Body of pancreas (tissue), 4 donors: ENCODE measurements around the gene TGM3. TPM values are rescaled to one million over a fixed set of nuclear protein-coding genes. Genes with fewer than 3 reads are reported as not detected.

Source experiments
- ATAC-seq: fragments of 150-250 bp; one replicate; pipeline ENCODE4 v1.9.1; 2016
- DNase-seq, 4 donors: peaks; one replicate each; pipeline ENCODE4 v3.0.0-alpha.2; 2019
- H3K27ac ChIP-seq, 4 donors: fragments of 200-600 bp; sonication (generic); 1 replicate in 3 of 4; 2 replicates in 1 of 4; pipeline versions ENCODE4 v1.5.1 to v1.6.1; 2016 to 2019; ENCODE audit warnings: mild to moderate bottlenecking in 1 of 4, mixed read lengths in 1 of 4, moderate library complexity in 1 of 4
- H3K27me3 ChIP-seq, 2 donors: fragments of 200-600 bp; sonication (generic); one replicate each; pipeline ENCODE4 v1.6.0; 2016; ENCODE audit warnings: mild to moderate bottlenecking in 1 of 2
- H3K36me3 ChIP-seq, 2 donors: fragments of 200-600 bp; sonication (generic); replicated peaks in 1 of 2; 2 replicates each; pipeline ENCODE4 v1.5.1; 2016; ENCODE audit warnings: low read depth in 2 of 2; ENCODE audit not compliant: insufficient read depth in 1 of 2
- H3K4me1 ChIP-seq: fragments of 200-600 bp; sonication (generic); one replicate; pipeline ENCODE4 v1.6.0; 2016
- H3K4me3 ChIP-seq, 2 donors: fragments of 200-600 bp; sonication (generic); 1 replicate in 1 of 2; 2 replicates in 1 of 2; pipeline ENCODE4 v1.5.1; 2016 to 2019
- H3K9me3 ChIP-seq, 3 donors: fragments of 200-600 bp; sonication (generic); 1 replicate in 2 of 3; 2 replicates in 1 of 3; pipeline ENCODE4 v1.5.1; 2016
- CTCF ChIP-seq, 7 experiments: fragments of 450-650 bp in 4 of 7; fragments of 200-600 bp in 3 of 7; sonication (generic) in 3 of 7; IDR thresholded peaks; one replicate each; pipeline ENCODE4 v1.5.1; 2016 to 2019; ENCODE audit warnings: antibody characterized with exemption in 7 of 7
- POLR2A ChIP-seq, 3 donors: fragments of 450-650 bp; IDR thresholded peaks; one replicate each; pipeline ENCODE4 v1.6.1; 2016; ENCODE audit warnings: antibody characterized with exemption in 3 of 3, mild to moderate bottlenecking in 2 of 3
- WGBS, 2 donors: methylation state at CpG; one replicate each; pipeline ENCODE4 v1.1.5; 2017; 5-methylcytosine and 5-hydroxymethylcytosine counted together
- intact Hi-C: fragments of 100-400 bp; cut with DNase I; formaldehyde crosslinking; loops from one replicate; pipeline ENCODE4 v1.15.1; 2023
- total RNA-seq, 2 donors: library from RNA; depleted of rRNA; stranded (reverse); fragments of >200 nt; gene quantifications; one replicate each; pipeline ENCODE4 v1.1.0, GENCODE V29; 2016

The TGM3 gene
- total RNA-seq, 2 donors from 2014 or later: 0.26 TPM; not detected in 1

GRCh38 chr20:2314759-2315439 is 19.1 kb downstream of the TGM3 start:
- H3K36me3 ChIP-seq: no peaks in the 10 kb centered on the region
- H3K27ac ChIP-seq: no peak overlapping the region
- no peaks in the 10 kb centered on the region for H3K4me1 ChIP-seq
- 72 to 79% methylated on average over 5 to 8 of the region's 8 CpGs for WGBS, 2 donors
- ATAC-seq (no peak), DNase-seq (peak in 2 of 4 donors; percentile 17 to 39)
- intact Hi-C loops: no loop called here
- no peaks in the 10 kb centered on the region for H3K9me3 ChIP-seq
- H3K27me3 ChIP-seq: no peaks in the 10 kb centered on the region
- TF ChIP-seq CTCF (IDR thresholded peaks at IDR 0.05): no peak
- no peak for TF ChIP-seq POLR2A (IDR thresholded peaks at IDR 0.05)
- no peak overlapping the region for H3K4me3 ChIP-seq

GRCh38 chr20:2315440-2315778 is 19.6 kb downstream of the TGM3 start:
- ATAC-seq (no peak), DNase-seq (no peak)
- H3K4me1 ChIP-seq: no peaks in the 10 kb centered on the region
- TF ChIP-seq CTCF (IDR thresholded peaks at IDR 0.05) (no peak), POLR2A (IDR thresholded peaks at IDR 0.05) (no peak)
- H3K4me3 ChIP-seq: no peak overlapping the region
- 44 to 65% methylated on average over 1 of the region's 1 CpG for WGBS, 2 donors
- no peak overlapping the region for H3K27ac ChIP-seq
- intact Hi-C loops: no loop called here
- H3K27me3 ChIP-seq: no peaks in the 10 kb centered on the region
- H3K9me3 ChIP-seq: no peaks in the 10 kb centered on the region
- H3K36me3 ChIP-seq: no peaks in the 10 kb centered on the region

GRCh38 chr20:2316847-2317495 is 21.2 kb downstream of the TGM3 start:
- no peak for ATAC-seq
- H3K4me3 ChIP-seq: no peak overlapping the region
- no peaks in the 10 kb centered on the region for H3K36me3 ChIP-seq
- no peaks in the 10 kb centered on the region for H3K4me1 ChIP-seq
- H3K27ac ChIP-seq: no peak overlapping the region
- no peak for DNase-seq
- intact Hi-C loops: no loop called here
- H3K9me3 ChIP-seq: no peaks in the 10 kb centered on the region
- 57 to 63% methylated on average over 12 to 14 of the region's 14 CpGs for WGBS, 2 donors
- TF ChIP-seq POLR2A (IDR thresholded peaks at IDR 0.05): no peak
- TF ChIP-seq CTCF (IDR thresholded peaks at IDR 0.05): no peak
- no peaks in the 10 kb centered on the region for H3K27me3 ChIP-seq

GRCh38 chr20:2320813-2321658 is 25.2 kb downstream of the TGM3 start:
- intact Hi-C loops: no loop called here
- WGBS, 2 donors: 47 to 53% methylated on average over 6 of the region's 6 CpGs
- DNase-seq (no peak), ATAC-seq (no peak)
- H3K27me3 ChIP-seq: no peaks in the 10 kb centered on the region
- no peaks in the 10 kb centered on the region for H3K36me3 ChIP-seq
- H3K4me3 ChIP-seq: no peak overlapping the region
- no peak overlapping the region for H3K27ac ChIP-seq
- TF ChIP-seq POLR2A (IDR thresholded peaks at IDR 0.05) (no peak), CTCF (IDR thresholded peaks at IDR 0.05) (no peak)
- no peaks in the 10 kb centered on the region for H3K9me3 ChIP-seq
- no peaks in the 10 kb centered on the region for H3K4me1 ChIP-seq
